HEK293 (cell line): Measurements from ENCODE around the gene MCF2L.

Source experiments
- CTCF ChIA-PET: fragments of 350-600 bp; formaldehyde crosslinking; extraction: SDS; loops from one replicate; lab custom pipeline; 2021; ENCODE audit warnings: antibody characterized with exemption; lab: Yijun Ruan, JAX
- POLR2A ChIA-PET: fragments of 300-600 bp; formaldehyde crosslinking; extraction: SDS; loops from one replicate; lab custom pipeline; 2020; ENCODE audit warnings: antibody characterized with exemption, inconsistent platforms; lab: Yijun Ruan, JAX
- H3K27ac ChIP-seq: fragments of 200-500 bp; sonication (Bioruptor generic); 2 replicates; pipeline ENCODE4 v1.5.1; 2014; ENCODE audit warnings: low read depth, low read length, control low read depth, inconsistent platforms; ENCODE audit errors: extremely low read depth
- H3K36me3 ChIP-seq, 2 experiments: fragments of 200-500 bp in 1 of 2; sonication (Bioruptor generic) in 1 of 2; 1 replicate in 1 of 2; 2 replicates in 1 of 2; pipeline ENCODE4 v1.5.1; 2014 to 2017; ENCODE audit warnings: inconsistent platforms in 2 of 2, low read length in 2 of 2; ENCODE audit not compliant: control insufficient read depth in 2 of 2, insufficient read depth in 1 of 2
- H3K4me1 ChIP-seq: fragments of 200-500 bp; sonication (Bioruptor generic); 2 replicates; pipeline ENCODE4 v1.5.1; 2014; ENCODE audit warnings: mild to moderate bottlenecking, low read length, inconsistent platforms; ENCODE audit not compliant: control insufficient read depth, insufficient read depth
- H3K4me3 ChIP-seq: 2 replicates; pipeline ENCODE4 v1.5.1; 2011; ENCODE audit warnings: low read depth, mild to moderate bottlenecking, control low read depth, low read length, moderate library complexity
- H3K9me3 ChIP-seq: fragments of 200-500 bp; sonication (Bioruptor generic); 2 replicates; pipeline ENCODE4 v1.5.1; 2014; ENCODE audit warnings: low read depth, low read length, inconsistent platforms; ENCODE audit not compliant: control insufficient read depth, insufficient read depth
- ZBTB17 ChIP-seq: fragments of 450-650 bp; formaldehyde crosslinking; IDR thresholded peaks from 2 replicates; pipeline ENCODE4 v1.5.1; 2016; ENCODE audit warnings: missing biosample characterization, missing genetic modification characterization
- ZIC2 ChIP-seq: fragments of 450-650 bp; formaldehyde crosslinking; IDR thresholded peaks from 2 replicates; pipeline ENCODE4 v1.5.1; 2016; ENCODE audit warnings: missing biosample characterization, missing genetic modification characterization
- ZNF132 ChIP-seq: fragments of 450-650 bp; formaldehyde crosslinking; IDR thresholded peaks from 2 replicates; pipeline ENCODE4 v1.5.1; 2017; ENCODE audit warnings: missing biosample characterization, missing genetic modification characterization, borderline replicate concordance
- ZNF146 ChIP-seq: fragments of 450-650 bp; formaldehyde crosslinking; IDR thresholded peaks from 2 replicates; pipeline ENCODE4 v1.5.1; 2016; ENCODE audit warnings: missing biosample characterization, missing genetic modification characterization
- ZNF2 ChIP-seq: fragments of 450-650 bp; formaldehyde crosslinking; IDR thresholded peaks from 2 replicates; pipeline ENCODE4 v1.5.1; 2016; ENCODE audit warnings: missing biosample characterization, missing genetic modification characterization
- ZNF266 ChIP-seq: fragments of 450-650 bp; formaldehyde crosslinking; IDR thresholded peaks from 2 replicates; pipeline ENCODE4 v1.5.1; 2016; ENCODE audit warnings: missing biosample characterization, missing genetic modification characterization, low read depth
- ZNF350 ChIP-seq: fragments of 450-650 bp; formaldehyde crosslinking; IDR thresholded peaks from 2 replicates; pipeline ENCODE4 v1.5.0; 2017; ENCODE audit warnings: missing biosample characterization, mild to moderate bottlenecking, missing genetic modification characterization
- ZNF658 ChIP-seq: fragments of 450-650 bp; formaldehyde crosslinking; IDR thresholded peaks from 2 replicates; pipeline ENCODE4; 2016; ENCODE audit warnings: missing biosample characterization, missing genetic modification characterization
- ZNF670 ChIP-seq: fragments of 450-650 bp; formaldehyde crosslinking; IDR thresholded peaks from 2 replicates; pipeline ENCODE4 v1.5.1; 2016; ENCODE audit warnings: missing biosample characterization, missing genetic modification characterization, low read depth
- TF ChIP-seq, protein P1 (sequence below): fragments of 450-650 bp; formaldehyde crosslinking; IDR thresholded peaks from 2 replicates; pipeline ENCODE4 v1.5.1; 2016; ENCODE audit warnings: missing biosample characterization, missing genetic modification characterization
- TF ChIP-seq, protein P2 (sequence below): fragments of 450-650 bp; IDR thresholded peaks from 2 replicates; pipeline ENCODE4 v1.5.1; 2018; ENCODE audit warnings: missing biosample characterization, mild to moderate bottlenecking, missing genetic modification characterization
- TF ChIP-seq, protein P3 (sequence below): fragments of 450-650 bp; formaldehyde crosslinking; IDR thresholded peaks from 2 replicates; pipeline ENCODE4 v1.5.1; 2016; ENCODE audit warnings: missing biosample characterization, missing genetic modification characterization
- TF ChIP-seq, protein P4 (sequence below): fragments of 450-650 bp; formaldehyde crosslinking; IDR thresholded peaks from 2 replicates; pipeline ENCODE4 v1.5.1; 2017; ENCODE audit warnings: missing biosample characterization, missing genetic modification characterization
- TF ChIP-seq, protein P5 (sequence below): fragments of 450-650 bp; formaldehyde crosslinking; IDR thresholded peaks from 2 replicates; pipeline ENCODE4; 2016; ENCODE audit warnings: missing biosample characterization, missing genetic modification characterization
- TF ChIP-seq, protein P6 (sequence below): fragments of 450-650 bp; formaldehyde crosslinking; IDR thresholded peaks from 2 replicates; pipeline ENCODE4 v1.5.1; 2016; ENCODE audit warnings: missing biosample characterization, missing genetic modification characterization

Gene MCF2L

DNA sequence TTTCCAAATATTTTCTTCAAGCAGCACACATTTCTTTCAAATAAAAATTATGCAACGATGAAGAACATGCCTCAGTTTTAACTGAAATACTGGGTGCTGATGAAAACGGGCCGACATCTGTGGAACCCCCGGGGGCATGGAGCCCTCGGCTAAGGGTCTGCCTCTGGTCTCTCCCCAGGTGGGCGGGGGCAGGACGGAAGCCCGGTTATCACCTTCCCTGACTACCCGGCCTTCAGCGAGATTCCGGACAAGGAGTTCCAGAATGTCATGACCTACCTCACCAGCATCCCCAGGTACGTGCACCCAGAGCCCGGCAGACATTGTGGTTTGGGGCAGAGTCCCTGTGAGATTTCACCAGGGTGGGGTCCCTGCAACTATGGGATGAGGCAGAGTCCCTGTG, 55.5 kb downstream of the MCF2L start:
- POLR2A ChIA-PET: no interaction called here
- TF ChIP-seq, protein P1, sequence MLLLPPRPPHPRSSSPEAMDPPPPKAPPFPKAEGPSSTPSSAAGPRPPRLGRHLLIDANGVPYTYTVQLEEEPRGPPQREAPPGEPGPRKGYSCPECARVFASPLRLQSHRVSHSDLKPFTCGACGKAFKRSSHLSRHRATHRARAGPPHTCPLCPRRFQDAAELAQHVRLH: no peak
- TF ChIP-seq, protein P2, sequence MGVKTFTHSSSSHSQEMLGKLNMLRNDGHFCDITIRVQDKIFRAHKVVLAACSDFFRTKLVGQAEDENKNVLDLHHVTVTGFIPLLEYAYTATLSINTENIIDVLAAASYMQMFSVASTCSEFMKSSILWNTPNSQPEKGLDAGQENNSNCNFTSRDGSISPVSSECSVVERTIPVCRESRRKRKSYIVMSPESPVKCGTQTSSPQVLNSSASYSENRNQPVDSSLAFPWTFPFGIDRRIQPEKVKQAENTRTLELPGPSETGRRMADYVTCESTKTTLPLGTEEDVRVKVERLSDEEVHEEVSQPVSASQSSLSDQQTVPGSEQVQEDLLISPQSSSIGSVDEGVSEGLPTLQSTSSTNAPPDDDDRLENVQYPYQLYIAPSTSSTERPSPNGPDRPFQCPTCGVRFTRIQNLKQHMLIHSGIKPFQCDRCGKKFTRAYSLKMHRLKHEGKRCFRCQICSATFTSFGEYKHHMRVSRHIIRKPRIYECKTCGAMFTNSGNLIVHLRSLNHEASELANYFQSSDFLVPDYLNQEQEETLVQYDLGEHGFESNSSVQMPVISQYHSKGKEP (tag by site-specific recombination): no peak
- TF ChIP-seq ZIC2 (tag by site-specific recombination) (no peak), ZNF146 (tag by site-specific recombination) (no peak), ZNF132 (tag by site-specific recombination) (no peak), ZBTB17 (tag by site-specific recombination) (no peak), ZNF266 (tag by site-specific recombination) (no peak), ZNF670 (no peak), ZNF350 (tag by site-specific recombination) (no peak), ZNF658 (tag by site-specific recombination) (no peak), ZNF2 (tag by site-specific recombination) (no peak)
- TF ChIP-seq, protein P3, sequence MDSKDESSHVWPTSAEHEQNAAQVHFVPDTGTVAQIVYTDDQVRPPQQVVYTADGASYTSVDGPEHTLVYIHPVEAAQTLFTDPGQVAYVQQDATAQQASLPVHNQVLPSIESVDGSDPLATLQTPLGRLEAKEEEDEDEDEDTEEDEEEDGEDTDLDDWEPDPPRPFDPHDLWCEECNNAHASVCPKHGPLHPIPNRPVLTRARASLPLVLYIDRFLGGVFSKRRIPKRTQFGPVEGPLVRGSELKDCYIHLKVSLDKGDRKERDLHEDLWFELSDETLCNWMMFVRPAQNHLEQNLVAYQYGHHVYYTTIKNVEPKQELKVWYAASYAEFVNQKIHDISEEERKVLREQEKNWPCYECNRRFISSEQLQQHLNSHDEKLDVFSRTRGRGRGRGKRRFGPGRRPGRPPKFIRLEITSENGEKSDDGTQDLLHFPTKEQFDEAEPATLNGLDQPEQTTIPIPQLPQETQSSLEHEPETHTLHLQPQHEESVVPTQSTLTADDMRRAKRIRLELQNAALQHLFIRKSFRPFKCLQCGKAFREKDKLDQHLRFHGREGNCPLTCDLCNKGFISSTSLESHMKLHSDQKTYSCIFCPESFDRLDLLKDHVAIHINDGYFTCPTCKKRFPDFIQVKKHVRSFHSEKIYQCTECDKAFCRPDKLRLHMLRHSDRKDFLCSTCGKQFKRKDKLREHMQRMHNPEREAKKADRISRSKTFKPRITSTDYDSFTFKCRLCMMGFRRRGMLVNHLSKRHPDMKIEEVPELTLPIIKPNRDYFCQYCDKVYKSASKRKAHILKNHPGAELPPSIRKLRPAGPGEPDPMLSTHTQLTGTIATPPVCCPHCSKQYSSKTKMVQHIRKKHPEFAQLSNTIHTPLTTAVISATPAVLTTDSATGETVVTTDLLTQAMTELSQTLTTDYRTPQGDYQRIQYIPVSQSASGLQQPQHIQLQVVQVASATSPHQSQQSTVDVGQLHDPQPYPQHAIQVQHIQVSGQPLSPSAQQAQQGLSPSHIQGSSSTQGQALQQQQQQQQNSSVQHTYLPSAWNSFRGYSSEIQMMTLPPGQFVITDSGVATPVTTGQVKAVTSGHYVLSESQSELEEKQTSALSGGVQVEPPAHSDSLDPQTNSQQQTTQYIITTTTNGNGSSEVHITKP (tag by site-specific recombination): no peak
- TF ChIP-seq, protein P4, sequence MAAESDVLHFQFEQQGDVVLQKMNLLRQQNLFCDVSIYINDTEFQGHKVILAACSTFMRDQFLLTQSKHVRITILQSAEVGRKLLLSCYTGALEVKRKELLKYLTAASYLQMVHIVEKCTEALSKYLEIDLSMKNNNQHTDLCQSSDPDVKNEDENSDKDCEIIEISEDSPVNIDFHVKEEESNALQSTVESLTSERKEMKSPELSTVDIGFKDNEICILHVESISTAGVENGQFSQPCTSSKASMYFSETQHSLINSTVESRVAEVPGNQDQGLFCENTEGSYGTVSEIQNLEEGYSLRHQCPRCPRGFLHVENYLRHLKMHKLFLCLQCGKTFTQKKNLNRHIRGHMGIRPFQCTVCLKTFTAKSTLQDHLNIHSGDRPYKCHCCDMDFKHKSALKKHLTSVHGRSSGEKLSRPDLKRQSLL (tag by site-specific recombination): no peak
- TF ChIP-seq, protein P5, sequence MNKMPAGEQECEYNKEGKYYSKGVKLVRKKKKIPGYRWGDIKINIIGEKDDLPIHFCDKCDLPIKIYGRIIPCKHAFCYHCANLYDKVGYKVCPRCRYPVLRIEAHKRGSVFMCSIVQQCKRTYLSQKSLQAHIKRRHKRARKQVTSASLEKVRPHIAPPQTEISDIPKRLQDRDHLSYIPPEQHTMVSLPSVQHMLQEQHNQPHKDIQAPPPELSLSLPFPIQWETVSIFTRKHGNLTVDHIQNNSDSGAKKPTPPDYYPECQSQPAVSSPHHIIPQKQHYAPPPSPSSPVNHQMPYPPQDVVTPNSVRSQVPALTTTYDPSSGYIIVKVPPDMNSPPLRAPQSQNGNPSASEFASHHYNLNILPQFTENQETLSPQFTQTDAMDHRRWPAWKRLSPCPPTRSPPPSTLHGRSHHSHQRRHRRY (tag by site-specific recombination): no peak
- TF ChIP-seq, protein P6, sequence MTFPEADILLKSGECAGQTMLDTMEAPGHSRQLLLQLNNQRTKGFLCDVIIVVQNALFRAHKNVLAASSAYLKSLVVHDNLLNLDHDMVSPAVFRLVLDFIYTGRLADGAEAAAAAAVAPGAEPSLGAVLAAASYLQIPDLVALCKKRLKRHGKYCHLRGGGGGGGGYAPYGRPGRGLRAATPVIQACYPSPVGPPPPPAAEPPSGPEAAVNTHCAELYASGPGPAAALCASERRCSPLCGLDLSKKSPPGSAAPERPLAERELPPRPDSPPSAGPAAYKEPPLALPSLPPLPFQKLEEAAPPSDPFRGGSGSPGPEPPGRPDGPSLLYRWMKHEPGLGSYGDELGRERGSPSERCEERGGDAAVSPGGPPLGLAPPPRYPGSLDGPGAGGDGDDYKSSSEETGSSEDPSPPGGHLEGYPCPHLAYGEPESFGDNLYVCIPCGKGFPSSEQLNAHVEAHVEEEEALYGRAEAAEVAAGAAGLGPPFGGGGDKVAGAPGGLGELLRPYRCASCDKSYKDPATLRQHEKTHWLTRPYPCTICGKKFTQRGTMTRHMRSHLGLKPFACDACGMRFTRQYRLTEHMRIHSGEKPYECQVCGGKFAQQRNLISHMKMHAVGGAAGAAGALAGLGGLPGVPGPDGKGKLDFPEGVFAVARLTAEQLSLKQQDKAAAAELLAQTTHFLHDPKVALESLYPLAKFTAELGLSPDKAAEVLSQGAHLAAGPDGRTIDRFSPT (tag by site-specific recombination): no peak
- TF ChIP-seq, all 188 proteins: peak for 0
- Histone ChIP-seq H3K4me3 (no peak overlapping the region), H3K4me1 (no peaks in the 10 kb centered on the region), H3K9me3 (no peaks in the 10 kb centered on the region), H3K36me3 (no peaks in the 10 kb centered on the region), H3K27ac (no peak overlapping the region)
- CTCF ChIA-PET: no interaction called here
